ENCODE results near the gene SLC9C2.

DNA sequence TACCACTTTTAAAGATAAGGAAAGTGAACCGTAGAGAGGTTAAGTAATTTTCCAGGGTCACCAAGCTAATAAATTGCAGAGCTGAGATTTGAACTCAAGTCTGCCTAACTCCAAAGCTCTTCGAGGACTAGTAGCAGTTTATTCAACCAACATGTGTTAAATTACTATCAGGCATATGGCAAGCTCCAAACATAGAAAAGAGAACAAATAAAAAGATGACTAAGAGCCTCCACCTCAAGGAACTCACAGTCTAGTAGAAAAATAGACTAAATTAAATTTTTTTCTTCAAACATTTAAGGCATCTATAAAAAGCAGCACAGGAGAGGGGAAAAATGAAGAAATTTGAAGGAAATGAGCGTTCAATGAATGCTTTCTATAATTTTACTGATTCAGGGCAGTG, 22.2 kb downstream of the SLC9C2 start:
- TF ChIP-seq CTCF (conservative IDR thresholded peaks at IDR 0.05), result no peak
- no peak for TF ChIP-seq EZH2 (IDR thresholded peaks at IDR 0.05; ENCODE audit: low read depth)
